ENCODE results near the gene TFDP2. TPM values are rescaled to one million over a fixed set of nuclear protein-coding genes. Genes with fewer than 3 reads are reported as not detected.

The TFDP2 gene
- total and polyA plus RNA-seq, 2 donors from 2014 or later, result 38.7 to 50.6 TPM

DNA sequence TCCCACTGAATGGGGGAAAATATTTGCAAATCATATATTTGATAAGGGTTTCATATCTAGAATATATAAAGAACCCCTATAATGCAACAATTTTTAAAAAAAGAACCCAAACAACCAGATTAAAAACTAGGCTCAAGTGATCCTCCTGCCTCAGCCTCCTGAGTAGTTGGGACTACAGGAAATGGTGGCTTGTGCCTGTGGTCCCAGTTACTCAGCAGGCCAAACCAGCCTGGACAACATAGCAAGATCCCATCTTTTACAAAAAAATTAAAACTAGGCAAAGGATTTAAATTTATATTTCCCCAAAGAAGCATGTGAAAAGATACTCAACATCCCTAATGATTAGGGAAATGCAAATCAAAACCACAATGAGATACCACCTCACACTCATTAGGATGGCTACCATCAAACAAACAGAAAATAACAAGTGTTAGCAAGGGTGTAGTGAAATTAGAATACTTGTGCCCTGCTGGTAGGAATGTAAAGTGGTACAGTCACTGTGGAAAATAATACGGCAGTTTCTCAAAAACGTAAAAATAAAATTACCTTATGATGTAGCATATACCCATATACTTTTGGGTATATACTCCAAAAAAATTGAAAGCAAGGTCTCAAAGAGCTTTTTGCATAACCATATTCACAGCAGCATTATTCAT, 19.7 kb downstream of the TFDP2 start:
- no peak for DNase-seq
- TF ChIP-seq, protein P1, sequence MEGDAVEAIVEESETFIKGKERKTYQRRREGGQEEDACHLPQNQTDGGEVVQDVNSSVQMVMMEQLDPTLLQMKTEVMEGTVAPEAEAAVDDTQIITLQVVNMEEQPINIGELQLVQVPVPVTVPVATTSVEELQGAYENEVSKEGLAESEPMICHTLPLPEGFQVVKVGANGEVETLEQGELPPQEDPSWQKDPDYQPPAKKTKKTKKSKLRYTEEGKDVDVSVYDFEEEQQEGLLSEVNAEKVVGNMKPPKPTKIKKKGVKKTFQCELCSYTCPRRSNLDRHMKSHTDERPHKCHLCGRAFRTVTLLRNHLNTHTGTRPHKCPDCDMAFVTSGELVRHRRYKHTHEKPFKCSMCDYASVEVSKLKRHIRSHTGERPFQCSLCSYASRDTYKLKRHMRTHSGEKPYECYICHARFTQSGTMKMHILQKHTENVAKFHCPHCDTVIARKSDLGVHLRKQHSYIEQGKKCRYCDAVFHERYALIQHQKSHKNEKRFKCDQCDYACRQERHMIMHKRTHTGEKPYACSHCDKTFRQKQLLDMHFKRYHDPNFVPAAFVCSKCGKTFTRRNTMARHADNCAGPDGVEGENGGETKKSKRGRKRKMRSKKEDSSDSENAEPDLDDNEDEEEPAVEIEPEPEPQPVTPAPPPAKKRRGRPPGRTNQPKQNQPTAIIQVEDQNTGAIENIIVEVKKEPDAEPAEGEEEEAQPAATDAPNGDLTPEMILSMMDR (IDR thresholded peaks at IDR 0.05; ENCODE audit: borderline replicate concordance, extremely low read depth, insufficient read depth), result no peak
- Histone ChIP-seq H3K9me3 (ENCODE audit: control insufficient read depth in 2 of 3, insufficient read depth in 1 of 3, low read length in 3 of 3) (no peaks in the 10 kb centered on the region), H3K4me3 (ENCODE audit: low read length in 3 of 3) (no peak overlapping the region), H3K4me1 (ENCODE audit: control insufficient read depth in 2 of 3, insufficient read depth in 2 of 3, low read depth in 1 of 3, low read length in 3 of 3) (no peaks in the 10 kb centered on the region), H3K9ac (ENCODE audit: low read length in 3 of 3) (no peak overlapping the region), H3K27me3 (ENCODE audit: control insufficient read depth, insufficient read depth, low read length) (no peaks in the 10 kb centered on the region), H3K36me3 (ENCODE audit: control insufficient read depth in 2 of 3, insufficient read depth in 3 of 3, low read length in 3 of 3) (no peaks in the 10 kb centered on the region), H3K27ac (ENCODE audit: low read depth in 2 of 2, low read length in 2 of 2) (no peak overlapping the region)
- no peak for FAIRE-seq
- intact Hi-C loops (cut with DNase I), result no loop called here

DNA sequence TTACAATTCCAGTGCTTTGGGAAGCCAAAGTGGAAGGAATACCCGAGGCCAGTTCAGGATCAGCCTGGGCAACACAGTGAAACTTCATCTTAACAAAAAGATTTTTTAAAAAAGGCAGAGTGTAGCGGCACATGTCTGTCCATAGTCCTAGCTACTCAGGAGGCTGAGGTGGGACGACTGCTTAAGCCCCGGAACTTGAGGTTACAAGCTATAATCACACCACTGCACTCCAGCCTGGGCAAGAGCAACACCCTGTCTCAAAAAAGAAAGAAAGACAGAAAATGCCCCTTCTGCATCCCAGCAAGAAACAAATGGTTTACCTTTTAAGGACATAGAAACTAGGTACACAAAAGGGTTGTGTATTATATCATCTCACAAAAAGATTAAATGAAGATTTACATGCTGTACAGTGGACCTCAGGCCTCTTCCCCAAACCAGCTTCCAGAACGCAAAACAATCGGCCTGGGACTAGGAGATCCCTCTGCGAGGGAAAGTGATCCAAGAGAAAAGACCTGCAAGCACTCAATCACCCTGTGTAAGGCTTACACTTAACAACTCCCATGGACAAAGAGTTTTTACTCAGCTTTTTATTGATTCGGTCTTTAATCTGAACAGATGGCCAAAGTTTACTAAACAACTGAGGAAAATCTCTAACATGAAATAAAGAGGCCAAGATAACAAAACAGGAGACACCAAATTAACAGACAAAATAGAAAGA, 21.2 kb downstream of the TFDP2 start:
- TF ChIP-seq, protein P1 (IDR thresholded peaks at IDR 0.05; ENCODE audit: borderline replicate concordance, extremely low read depth, insufficient read depth), result no peak
- Histone ChIP-seq H3K4me1 (ENCODE audit: control insufficient read depth in 2 of 3, insufficient read depth in 2 of 3, low read depth in 1 of 3, low read length in 3 of 3) (no peaks in the 10 kb centered on the region), H3K27me3 (ENCODE audit: control insufficient read depth, insufficient read depth, low read length) (no peaks in the 10 kb centered on the region), H3K36me3 (ENCODE audit: control insufficient read depth in 2 of 3, insufficient read depth in 3 of 3, low read length in 3 of 3) (no peaks in the 10 kb centered on the region), H3K27ac (ENCODE audit: low read depth in 2 of 2, low read length in 2 of 2) (no peak overlapping the region), H3K9ac (ENCODE audit: low read length in 3 of 3) (no peak overlapping the region), H3K4me3 (ENCODE audit: low read length in 3 of 3) (no peak overlapping the region), H3K9me3 (ENCODE audit: control insufficient read depth in 2 of 3, insufficient read depth in 1 of 3, low read length in 3 of 3) (no peaks in the 10 kb centered on the region)
- FAIRE-seq (no peak), DNase-seq (no peak)
- intact Hi-C loops (cut with DNase I), result no loop called here

DNA sequence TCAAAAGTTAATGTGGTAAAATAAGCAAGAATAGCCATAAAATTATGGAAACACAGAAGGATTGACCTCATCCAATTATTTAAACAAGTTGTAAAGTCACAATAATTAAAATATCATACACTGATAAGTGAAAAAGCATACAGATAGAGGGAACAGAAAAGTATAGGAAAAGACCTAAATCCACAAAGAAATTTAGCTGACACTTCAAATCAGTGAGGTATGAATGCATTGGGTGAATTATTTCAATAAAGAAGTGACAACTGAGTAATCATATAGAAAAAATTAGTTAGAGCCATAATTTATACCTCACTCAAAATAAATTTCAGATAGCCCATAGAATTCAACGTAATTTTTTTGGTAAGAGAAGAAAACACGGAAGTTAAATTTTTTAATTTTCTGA, 25.1 kb downstream of the TFDP2 start:
- intact Hi-C loops (cut with DNase I), result no loop called here
- H3K27me3 ChIP-seq (ENCODE audit: control insufficient read depth, insufficient read depth, low read length), result no peaks in the 10 kb centered on the region
- H3K27ac ChIP-seq (ENCODE audit: low read depth in 2 of 2, low read length in 2 of 2), result no peak overlapping the region
- no peaks in the 10 kb centered on the region for H3K9me3 ChIP-seq (ENCODE audit: control insufficient read depth in 2 of 3, insufficient read depth in 1 of 3, low read length in 3 of 3)
- no peaks in the 10 kb centered on the region for H3K36me3 ChIP-seq (ENCODE audit: control insufficient read depth in 2 of 3, insufficient read depth in 3 of 3, low read length in 3 of 3)
- TF ChIP-seq, protein P1 (IDR thresholded peaks at IDR 0.05; ENCODE audit: borderline replicate concordance, extremely low read depth, insufficient read depth), result no peak
- FAIRE-seq (no peak), DNase-seq (no peak)
- H3K4me1 ChIP-seq (ENCODE audit: control insufficient read depth in 2 of 3, insufficient read depth in 2 of 3, low read depth in 1 of 3, low read length in 3 of 3), result no peaks in the 10 kb centered on the region
- no peak overlapping the region for H3K9ac ChIP-seq (ENCODE audit: low read length in 3 of 3)
- no peak overlapping the region for H3K4me3 ChIP-seq (ENCODE audit: low read length in 3 of 3)

All from kidney (tissue), 14 donors.